Measurements from ENCODE around the gene LNX1. TPM values are rescaled to one million over a fixed set of nuclear protein-coding genes. Genes with fewer than 3 reads are reported as not detected.

The LNX1 gene
- total RNA-seq, 1 experiment from 2014 or later = 4.2 TPM

GRCh38 chr4:53436251-53436650 lies 155.0 kb downstream of the LNX1 start:
- TF ChIP-seq CTCF (IDR thresholded peaks at IDR 0.05; ENCODE audit: unreplicated experiment) = no peak

GRCh38 chr4:53432528-53433424 lies 158.5 kb downstream of the LNX1 start:
- intact Hi-C loops (cut with micrococcal nuclease; ENCODE audit: unreplicated experiment) = no loop called here
- Mint-ChIP-seq H3K27ac (ENCODE audit: unreplicated experiment) (no peak overlapping the region), H3K9me3 (ENCODE audit: low read depth, unreplicated experiment) (no peaks in the 10 kb centered on the region), H3K36me3 (ENCODE audit: insufficient read depth, unreplicated experiment) (peaks cover 14% of the 10 kb centered on the region), H3K27me3 (ENCODE audit: unreplicated experiment) (no peaks in the 10 kb centered on the region), H3K4me3 (ENCODE audit: low read depth, unreplicated experiment) (no peak overlapping the region), H3K4me1 (ENCODE audit: low read depth, unreplicated experiment) (no peaks in the 10 kb centered on the region)
- no peak for DNase-seq
- no peak for TF ChIP-seq CTCF (IDR thresholded peaks at IDR 0.05; ENCODE audit: unreplicated experiment)
- CTCF ChIA-PET = interaction anchor here (0.6 kb wide), 1 partner anchor 472 kb away, joined by 5 read pairs; no protein-coding TSS in a partner anchor
- no TSS peak for BruUV-seq (replicated peaks)

More at GRCh38 chr4:53436251-53436650, 155.0 kb downstream of the LNX1 start:
- CTCF ChIA-PET = no interaction called here
- Mint-ChIP-seq H3K27ac (ENCODE audit: unreplicated experiment) (no peak overlapping the region), H3K9me3 (ENCODE audit: low read depth, unreplicated experiment) (no peaks in the 10 kb centered on the region), H3K36me3 (ENCODE audit: insufficient read depth, unreplicated experiment) (peaks cover 4% of the 10 kb centered on the region), H3K27me3 (ENCODE audit: unreplicated experiment) (no peaks in the 10 kb centered on the region), H3K4me3 (ENCODE audit: low read depth, unreplicated experiment) (no peak overlapping the region), H3K4me1 (ENCODE audit: low read depth, unreplicated experiment) (no peaks in the 10 kb centered on the region)
- DNase-seq = no peak
- BruUV-seq (replicated peaks) = no TSS peak
- intact Hi-C loops (cut with micrococcal nuclease; ENCODE audit: unreplicated experiment) = no loop called here

- TF ChIP-seq CTCF (IDR thresholded peaks at IDR 0.05; ENCODE audit: unreplicated experiment) = no peak
- no peak overlapping the region for H3K27ac Mint-ChIP-seq (ENCODE audit: unreplicated experiment)
- CTCF ChIA-PET = no interaction called here
These were observed 160.2 kb downstream of the LNX1 start for GRCh38 chr4:53431052-53431451.

GRCh38 chr4:53427366-53427765 lies 163.9 kb downstream of the LNX1 start:
- DNase-seq = no peak
- intact Hi-C loops (cut with micrococcal nuclease; ENCODE audit: unreplicated experiment) = no loop called here

More at GRCh38 chr4:53431052-53431451, 160.2 kb downstream of the LNX1 start:
- Mint-ChIP-seq H3K4me3 (ENCODE audit: low read depth, unreplicated experiment) (no peak overlapping the region), H3K9me3 (ENCODE audit: low read depth, unreplicated experiment) (no peaks in the 10 kb centered on the region), H3K27me3 (ENCODE audit: unreplicated experiment) (no peaks in the 10 kb centered on the region), H3K36me3 (ENCODE audit: insufficient read depth, unreplicated experiment) (peaks cover 12% of the 10 kb centered on the region), H3K4me1 (ENCODE audit: low read depth, unreplicated experiment) (no peaks in the 10 kb centered on the region)
- no TSS peak for BruUV-seq (replicated peaks)
- intact Hi-C loops (cut with micrococcal nuclease; ENCODE audit: unreplicated experiment) = no loop called here
- DNase-seq = no peak

More at GRCh38 chr4:53427366-53427765, 163.9 kb downstream of the LNX1 start:
- no peak for TF ChIP-seq CTCF (IDR thresholded peaks at IDR 0.05; ENCODE audit: unreplicated experiment)
- Mint-ChIP-seq H3K4me3 (ENCODE audit: low read depth, unreplicated experiment) (no peak overlapping the region), H3K4me1 (ENCODE audit: low read depth, unreplicated experiment) (no peaks in the 10 kb centered on the region), H3K9me3 (ENCODE audit: low read depth, unreplicated experiment) (no peaks in the 10 kb centered on the region), H3K27me3 (ENCODE audit: unreplicated experiment) (no peaks in the 10 kb centered on the region), H3K27ac (ENCODE audit: unreplicated experiment) (no peak overlapping the region), H3K36me3 (ENCODE audit: insufficient read depth, unreplicated experiment) (peaks cover 11% of the 10 kb centered on the region)
- CTCF ChIA-PET = no interaction called here
- no TSS peak for BruUV-seq (replicated peaks)

All from Calu3 (cell line).